GM23338 (cell line): ENCODE data around the gene GRIA1. TPM values are rescaled to one million over a fixed set of nuclear protein-coding genes. Genes with fewer than 3 reads are reported as not detected.

Source experiments
- ATAC-seq: fragments of 200-7000 bp; cut with Tn5 transposase; 3 replicates; pipeline ENCODE4 v1.9.1; 2020
- DNase-seq: peaks from one replicate; pipeline ENCODE4 v3.0.0-alpha.2; 2015; ENCODE audit warnings: low spot score
- H2AFZ ChIP-seq: fragments of 200-600 bp; sonication (generic); 2 replicates; pipeline ENCODE4 v1.8.0; 2016; ENCODE audit warnings: antibody characterized with exemption, mild to moderate bottlenecking, moderate library complexity
- H3F3A ChIP-seq: fragments of 200-600 bp; sonication (generic); replicated peaks from 2 replicates; pipeline ENCODE4 v1.8.0; 2017; ENCODE audit warnings: antibody characterized with exemption, mixed run types, low read depth
- H3K27ac ChIP-seq: fragments of 200-600 bp; sonication (generic); 2 replicates; pipeline ENCODE4 v1.6.1; 2016; ENCODE audit warnings: low read depth
- H3K27me3 ChIP-seq: fragments of 200-600 bp; sonication (generic); 2 replicates; pipeline ENCODE4 v1.8.0; 2016; ENCODE audit warnings: mild to moderate bottlenecking, mixed run types, moderate library complexity; ENCODE audit not compliant: insufficient read depth
- H3K36me3 ChIP-seq: fragments of 200-600 bp; sonication (generic); 2 replicates; pipeline ENCODE4 v1.8.0; 2016; ENCODE audit warnings: mild to moderate bottlenecking; ENCODE audit not compliant: insufficient read depth
- H3K4me1 ChIP-seq: fragments of 200-600 bp; sonication (generic); 2 replicates; pipeline ENCODE4 v1.8.0; 2016; ENCODE audit warnings: mild to moderate bottlenecking, moderate library complexity; ENCODE audit not compliant: insufficient read depth
- H3K4me2 ChIP-seq: fragments of 200-600 bp; sonication (generic); 2 replicates; pipeline ENCODE4 v1.7.1; 2017; ENCODE audit warnings: mixed run types
- H3K4me3 ChIP-seq: fragments of 200-600 bp; sonication (generic); 2 replicates; pipeline ENCODE4 v1.6.1; 2016; ENCODE audit warnings: mixed run types
- H3K79me2 ChIP-seq: fragments of 200-600 bp; sonication (generic); replicated peaks from 2 replicates; pipeline ENCODE4 v1.8.0; 2017; ENCODE audit warnings: mild to moderate bottlenecking; ENCODE audit not compliant: insufficient read depth
- H3K9me2 ChIP-seq: fragments of 200-600 bp; sonication (generic); 2 replicates; pipeline ENCODE4 v1.8.0; 2017; ENCODE audit not compliant: insufficient read depth
- H4K20me1 ChIP-seq: fragments of 200-600 bp; sonication (generic); replicated peaks from 2 replicates; pipeline ENCODE4 v1.8.0; 2017; ENCODE audit warnings: mild to moderate bottlenecking; ENCODE audit not compliant: insufficient read depth
- H3K27ac Mint-ChIP-seq: 2 replicates; pipeline ENCODE4 v1.8.0; 2020; ENCODE audit warnings: inconsistent platforms, mild to moderate bottlenecking, moderate library complexity, mixed read lengths
- H3K27me3 Mint-ChIP-seq: 3 replicates; pipeline ENCODE4 v1.8.0; 2022; ENCODE audit warnings: low read depth, mild to moderate bottlenecking, moderate library complexity, mixed read lengths, inconsistent platforms; ENCODE audit not compliant: insufficient read depth, poor library complexity
- H3K36me3 Mint-ChIP-seq: 3 replicates; pipeline ENCODE4 v1.8.0; 2021; ENCODE audit warnings: low read depth, mild to moderate bottlenecking, inconsistent platforms, moderate library complexity, mixed read lengths
- H3K4me1 Mint-ChIP-seq: 3 replicates; pipeline ENCODE4 v1.8.0; 2020; ENCODE audit warnings: mild to moderate bottlenecking, inconsistent platforms, mixed read lengths
- H3K4me3 Mint-ChIP-seq: 3 replicates; pipeline ENCODE4 v1.8.0; 2021; ENCODE audit warnings: moderate library complexity, mild to moderate bottlenecking, inconsistent platforms, mixed read lengths
- H3K9me3 Mint-ChIP-seq: 3 replicates; pipeline ENCODE4 v1.8.0; 2020; ENCODE audit warnings: moderate library complexity, mild to moderate bottlenecking, inconsistent platforms, mixed read lengths
- EZH2phosphoT487 ChIP-seq: fragments of 200-600 bp; sonication (generic); IDR thresholded peaks from one replicate; pipeline ENCODE4 v1.8.1; 2018; ENCODE audit warnings: antibody characterized with exemption; ENCODE audit not compliant: unreplicated experiment
- polyA plus RNA-seq: library from polyadenylated mRNA; unstranded; fragments of >200 nt; fragmentation: Nextera tagmentation; extraction: Ambion mirVana; gene quantifications from 2 replicates; pipeline ENCODE4 v1.2.1, GENCODE V29; 2016
- total RNA-seq: library from RNA; depleted of rRNA; stranded (reverse); fragments of >200 nt; shearing (Covaris generic); gene quantifications from 2 replicates; pipeline ENCODE4 v1.2.3, GENCODE V29; 2014
- TF ChIP-seq, protein P1 (sequence below), 2 experiments: fragments of 200-600 bp in 1 of 2; sonication (generic) in 1 of 2; conservative IDR thresholded peaks; 2 replicates each; pipeline versions ENCODE4 v1.5.1 to v1.6.1; 2016 to 2017; ENCODE audit warnings: antibody characterized with exemption in 2 of 2, low read depth in 2 of 2, mild to moderate bottlenecking in 2 of 2, moderate library complexity in 1 of 2
- TF ChIP-seq, protein P2 (sequence below): IDR thresholded peaks from 2 replicates; pipeline ENCODE4 v1.6.1; 2016; ENCODE audit warnings: antibody characterized with exemption
- TF ChIP-seq, protein P3 (sequence below): IDR thresholded peaks from one replicate; pipeline ENCODE4 v1.6.1; 2018; ENCODE audit warnings: antibody characterized with exemption; ENCODE audit not compliant: unreplicated experiment

GRIA1 gene
- total and polyA plus RNA-seq, 2 experiments from 2014 or later = 1.0 to 1.7 TPM

DNA sequence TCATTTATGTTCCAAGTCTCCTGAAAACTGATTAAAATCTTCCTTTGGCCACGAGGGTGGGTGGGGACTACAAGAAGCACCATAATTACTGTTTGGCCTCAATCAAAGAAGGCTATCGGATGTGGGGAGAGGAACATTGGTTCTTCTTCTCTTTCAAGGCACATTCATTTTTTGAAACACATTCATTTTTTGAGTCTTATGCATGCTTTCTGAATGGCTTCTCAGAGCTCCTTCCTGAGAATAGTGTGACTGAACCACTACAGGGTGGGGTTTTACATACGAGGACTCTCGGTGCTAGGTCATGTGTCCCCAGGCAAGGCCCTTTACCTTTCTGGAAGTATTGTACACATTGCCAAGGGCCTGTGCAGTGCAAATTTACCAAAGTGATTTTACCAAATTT, 7.0 kb upstream of the GRIA1 start:
- H3K36me3 ChIP-seq = no peaks in the 10 kb centered on the region
- H3K27me3 ChIP-seq = no peaks in the 10 kb centered on the region
- ATAC-seq = no peak
- DNase-seq = no peak
- no peak overlapping the region for H3K27ac Mint-ChIP-seq
- no peaks in the 10 kb centered on the region for H4K20me1 ChIP-seq
- H3K4me3 ChIP-seq = no peak overlapping the region
- H2AFZ ChIP-seq = no peak overlapping the region
- no peaks in the 10 kb centered on the region for H3K79me2 ChIP-seq
- TF ChIP-seq, protein P1, sequence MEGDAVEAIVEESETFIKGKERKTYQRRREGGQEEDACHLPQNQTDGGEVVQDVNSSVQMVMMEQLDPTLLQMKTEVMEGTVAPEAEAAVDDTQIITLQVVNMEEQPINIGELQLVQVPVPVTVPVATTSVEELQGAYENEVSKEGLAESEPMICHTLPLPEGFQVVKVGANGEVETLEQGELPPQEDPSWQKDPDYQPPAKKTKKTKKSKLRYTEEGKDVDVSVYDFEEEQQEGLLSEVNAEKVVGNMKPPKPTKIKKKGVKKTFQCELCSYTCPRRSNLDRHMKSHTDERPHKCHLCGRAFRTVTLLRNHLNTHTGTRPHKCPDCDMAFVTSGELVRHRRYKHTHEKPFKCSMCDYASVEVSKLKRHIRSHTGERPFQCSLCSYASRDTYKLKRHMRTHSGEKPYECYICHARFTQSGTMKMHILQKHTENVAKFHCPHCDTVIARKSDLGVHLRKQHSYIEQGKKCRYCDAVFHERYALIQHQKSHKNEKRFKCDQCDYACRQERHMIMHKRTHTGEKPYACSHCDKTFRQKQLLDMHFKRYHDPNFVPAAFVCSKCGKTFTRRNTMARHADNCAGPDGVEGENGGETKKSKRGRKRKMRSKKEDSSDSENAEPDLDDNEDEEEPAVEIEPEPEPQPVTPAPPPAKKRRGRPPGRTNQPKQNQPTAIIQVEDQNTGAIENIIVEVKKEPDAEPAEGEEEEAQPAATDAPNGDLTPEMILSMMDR (conservative IDR thresholded peaks at IDR 0.05; ENCODE audit: low read depth in 2 of 2) = no peak
- TF ChIP-seq, protein P2, sequence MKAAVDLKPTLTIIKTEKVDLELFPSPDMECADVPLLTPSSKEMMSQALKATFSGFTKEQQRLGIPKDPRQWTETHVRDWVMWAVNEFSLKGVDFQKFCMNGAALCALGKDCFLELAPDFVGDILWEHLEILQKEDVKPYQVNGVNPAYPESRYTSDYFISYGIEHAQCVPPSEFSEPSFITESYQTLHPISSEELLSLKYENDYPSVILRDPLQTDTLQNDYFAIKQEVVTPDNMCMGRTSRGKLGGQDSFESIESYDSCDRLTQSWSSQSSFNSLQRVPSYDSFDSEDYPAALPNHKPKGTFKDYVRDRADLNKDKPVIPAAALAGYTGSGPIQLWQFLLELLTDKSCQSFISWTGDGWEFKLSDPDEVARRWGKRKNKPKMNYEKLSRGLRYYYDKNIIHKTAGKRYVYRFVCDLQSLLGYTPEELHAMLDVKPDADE = no peak
- TF ChIP-seq, protein P3, sequence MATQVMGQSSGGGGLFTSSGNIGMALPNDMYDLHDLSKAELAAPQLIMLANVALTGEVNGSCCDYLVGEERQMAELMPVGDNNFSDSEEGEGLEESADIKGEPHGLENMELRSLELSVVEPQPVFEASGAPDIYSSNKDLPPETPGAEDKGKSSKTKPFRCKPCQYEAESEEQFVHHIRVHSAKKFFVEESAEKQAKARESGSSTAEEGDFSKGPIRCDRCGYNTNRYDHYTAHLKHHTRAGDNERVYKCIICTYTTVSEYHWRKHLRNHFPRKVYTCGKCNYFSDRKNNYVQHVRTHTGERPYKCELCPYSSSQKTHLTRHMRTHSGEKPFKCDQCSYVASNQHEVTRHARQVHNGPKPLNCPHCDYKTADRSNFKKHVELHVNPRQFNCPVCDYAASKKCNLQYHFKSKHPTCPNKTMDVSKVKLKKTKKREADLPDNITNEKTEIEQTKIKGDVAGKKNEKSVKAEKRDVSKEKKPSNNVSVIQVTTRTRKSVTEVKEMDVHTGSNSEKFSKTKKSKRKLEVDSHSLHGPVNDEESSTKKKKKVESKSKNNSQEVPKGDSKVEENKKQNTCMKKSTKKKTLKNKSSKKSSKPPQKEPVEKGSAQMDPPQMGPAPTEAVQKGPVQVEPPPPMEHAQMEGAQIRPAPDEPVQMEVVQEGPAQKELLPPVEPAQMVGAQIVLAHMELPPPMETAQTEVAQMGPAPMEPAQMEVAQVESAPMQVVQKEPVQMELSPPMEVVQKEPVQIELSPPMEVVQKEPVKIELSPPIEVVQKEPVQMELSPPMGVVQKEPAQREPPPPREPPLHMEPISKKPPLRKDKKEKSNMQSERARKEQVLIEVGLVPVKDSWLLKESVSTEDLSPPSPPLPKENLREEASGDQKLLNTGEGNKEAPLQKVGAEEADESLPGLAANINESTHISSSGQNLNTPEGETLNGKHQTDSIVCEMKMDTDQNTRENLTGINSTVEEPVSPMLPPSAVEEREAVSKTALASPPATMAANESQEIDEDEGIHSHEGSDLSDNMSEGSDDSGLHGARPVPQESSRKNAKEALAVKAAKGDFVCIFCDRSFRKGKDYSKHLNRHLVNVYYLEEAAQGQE = no peak
- H3K4me1 ChIP-seq = no peaks in the 10 kb centered on the region; the same call in 1 of the 2 replicates
- no peaks in the 10 kb centered on the region for H3K9me3 Mint-ChIP-seq
- peaks cover 12% of the 10 kb centered on the region for H3K9me2 ChIP-seq
- H3K4me2 ChIP-seq = no peak overlapping the region
- H3K36me3 Mint-ChIP-seq = no peaks in the 10 kb centered on the region
- H3F3A ChIP-seq = no peaks in the 10 kb centered on the region
- H3K4me1 Mint-ChIP-seq = peaks cover 4% of the 10 kb centered on the region; the same call in 1 of the 3 replicates
- no peak overlapping the region for H3K4me3 Mint-ChIP-seq
- H3K27me3 Mint-ChIP-seq = peaks cover 2% of the 10 kb centered on the region
- H3K27ac ChIP-seq = no peak overlapping the region

DNA sequence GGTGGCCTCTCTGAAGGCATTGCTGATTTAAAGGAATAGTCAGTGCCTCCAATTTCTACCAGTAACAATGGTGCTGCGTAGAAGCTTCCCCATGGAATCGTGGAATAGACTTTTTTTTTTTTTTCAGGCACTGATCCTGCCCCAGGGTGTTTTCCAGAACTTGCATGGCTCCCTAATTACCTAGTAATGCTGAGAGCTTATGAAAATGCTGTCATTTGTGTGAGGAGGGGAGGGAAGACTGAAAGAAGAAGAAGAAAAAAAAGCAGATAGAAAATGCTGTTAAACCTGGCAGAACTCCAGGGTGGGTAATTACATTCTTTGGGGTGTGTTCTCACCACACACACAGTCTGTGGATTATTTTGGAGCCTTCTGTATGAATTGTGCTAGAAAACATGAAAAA, 4.8 kb upstream of the GRIA1 start:
- DNase-seq = no peak
- Histone ChIP-seq H2AFZ (no peak overlapping the region), H3K79me2 (no peaks in the 10 kb centered on the region), H3K27me3 (peaks cover under 1% of the 10 kb centered on the region; the same call in 1 of the 2 replicates), H3K4me3 (no peak overlapping the region), H3K4me1 (peaks cover 6% of the 10 kb centered on the region; the same call in 1 of the 2 replicates), H3K4me2 (no peak overlapping the region), H3K9me2 (peaks cover 3% of the 10 kb centered on the region; the same call in 1 of the 2 replicates), H3K36me3 (no peaks in the 10 kb centered on the region), H3F3A (no peaks in the 10 kb centered on the region), H4K20me1 (no peaks in the 10 kb centered on the region), H3K27ac (no peak overlapping the region)
- ATAC-seq = no peak
- no peak overlapping the region for H3K27ac Mint-ChIP-seq
- peaks cover 12% of the 10 kb centered on the region; the same call in 2 of the 3 replicates for H3K4me1 Mint-ChIP-seq
- H3K36me3 Mint-ChIP-seq = no peaks in the 10 kb centered on the region
- no peak overlapping the region for H3K4me3 Mint-ChIP-seq
- no peaks in the 10 kb centered on the region for H3K9me3 Mint-ChIP-seq
- H3K27me3 Mint-ChIP-seq = peaks cover 5% of the 10 kb centered on the region
- no peak for TF ChIP-seq EZH2phosphoT487
- TF ChIP-seq, protein P3 = no peak
- TF ChIP-seq, protein P1 (conservative IDR thresholded peaks at IDR 0.05; ENCODE audit: low read depth in 2 of 2) = no peak
